Hematopoietic multipotent progenitor cell treated with erythropoietin and hydrocortisone succinate and interleukin-3 and kit ligand, for 17 days (in vitro differentiated cells): ENCODE data around the gene DDX25.

Experiments used
- DNase-seq: peaks from one replicate; pipeline ENCODE4 v3.0.0-alpha.2; 2015; ENCODE audit warnings: low spot score

Gene DDX25

GRCh38 chr11:125950696-125951651 is 46.7 kb downstream of the DDX25 start:
- no peak for DNase-seq

DNA sequence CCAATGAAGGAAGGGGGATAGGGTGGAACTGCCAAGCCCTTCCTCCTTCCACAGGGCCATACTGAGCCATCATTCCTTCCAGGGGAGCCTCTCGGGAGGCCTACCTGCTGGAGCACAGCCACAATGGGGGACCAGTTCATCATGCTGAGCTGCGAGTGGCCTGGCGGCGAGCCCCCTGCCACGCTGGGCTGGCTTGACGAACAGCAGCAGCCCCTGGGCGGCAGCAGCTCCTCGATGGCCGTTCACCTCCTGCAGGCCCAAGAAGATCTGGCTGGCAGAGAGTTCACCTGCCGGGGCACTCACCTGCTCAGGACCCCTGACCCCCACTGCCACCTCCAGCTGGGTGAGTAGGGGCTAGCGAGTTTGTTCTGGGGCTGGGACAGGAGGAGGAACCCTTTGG is 47.4 kb downstream of the DDX25 start:
- DNase-seq, result no peak

- no peak for DNase-seq
These were observed 48.3 kb downstream of the DDX25 start for GRCh38 chr11:125952559-125952958.

GRCh38 chr11:125952973-125953372 is 48.7 kb downstream of the DDX25 start:
- DNase-seq, result no peak

DNA sequence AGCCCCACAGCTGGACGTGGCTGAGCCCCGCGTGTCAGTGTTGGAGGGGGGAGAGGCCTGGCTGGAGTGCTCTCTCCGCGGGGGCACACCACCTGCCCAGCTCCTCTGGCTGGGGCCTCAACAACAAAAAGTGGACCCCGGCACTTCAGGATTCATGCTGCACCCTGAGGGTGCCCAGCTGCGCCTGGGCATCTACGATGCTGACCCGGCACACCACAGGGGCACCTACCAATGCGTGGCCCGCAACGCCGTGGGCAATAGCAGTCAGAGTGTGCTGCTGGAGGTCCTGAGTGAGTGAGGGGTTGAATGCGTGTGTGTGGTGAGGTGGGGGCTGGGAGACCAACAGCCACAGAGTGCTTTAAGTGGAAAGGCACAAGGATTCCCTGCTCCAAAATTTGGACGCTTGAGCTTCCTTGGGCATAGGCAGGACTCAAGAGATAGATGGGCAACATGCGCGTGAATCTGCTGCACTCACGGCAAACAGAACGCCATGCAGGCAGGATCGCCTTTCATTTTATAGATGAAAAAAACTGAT is 49.2 kb downstream of the DDX25 start:
- DNase-seq, result no peak

DNA sequence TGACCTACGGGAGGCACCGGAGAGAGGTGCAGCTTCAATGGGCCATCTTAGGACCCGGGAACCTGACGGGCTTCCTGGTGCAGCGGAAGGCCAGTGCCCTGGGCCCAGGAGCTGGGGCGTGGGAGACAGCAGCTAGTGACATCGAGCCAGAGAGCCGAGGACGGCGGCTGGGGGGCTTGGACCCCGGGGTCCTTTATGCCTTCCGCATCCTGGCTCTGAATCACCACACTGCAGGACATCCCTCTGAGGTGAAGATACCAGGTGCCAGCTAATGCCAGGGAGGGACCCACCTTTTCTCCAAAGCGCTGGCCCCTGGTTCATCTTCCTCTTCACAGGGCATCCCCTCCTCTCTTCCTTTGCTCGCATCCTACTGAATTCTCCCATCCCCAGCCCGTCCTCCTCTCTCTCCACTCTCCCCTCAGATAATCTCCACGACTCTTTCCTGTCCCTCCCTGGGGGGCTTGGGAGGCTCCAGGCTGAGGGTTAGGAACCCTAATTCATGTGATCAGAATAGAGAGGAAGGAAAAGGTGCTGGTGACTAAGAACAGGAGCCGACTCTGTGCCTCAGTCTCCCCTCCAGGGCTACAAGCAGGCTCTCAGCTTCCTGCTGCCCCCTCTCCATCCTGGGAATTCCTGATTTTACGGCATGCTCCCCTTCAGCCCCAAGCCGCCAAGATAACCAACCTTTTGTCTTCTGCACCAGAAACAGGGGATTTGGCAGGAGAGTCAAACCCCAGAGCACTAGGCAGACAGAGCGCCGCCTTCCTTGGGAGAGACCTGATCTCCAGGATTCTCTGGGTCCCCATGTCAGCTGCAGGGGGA is 50.0 kb downstream of the DDX25 start:
- DNase-seq, result no peak

- DNase-seq, result no peak
These were observed 50.8 kb downstream of the DDX25 start for GRCh38 chr11:125954945-125955640.

DNA sequence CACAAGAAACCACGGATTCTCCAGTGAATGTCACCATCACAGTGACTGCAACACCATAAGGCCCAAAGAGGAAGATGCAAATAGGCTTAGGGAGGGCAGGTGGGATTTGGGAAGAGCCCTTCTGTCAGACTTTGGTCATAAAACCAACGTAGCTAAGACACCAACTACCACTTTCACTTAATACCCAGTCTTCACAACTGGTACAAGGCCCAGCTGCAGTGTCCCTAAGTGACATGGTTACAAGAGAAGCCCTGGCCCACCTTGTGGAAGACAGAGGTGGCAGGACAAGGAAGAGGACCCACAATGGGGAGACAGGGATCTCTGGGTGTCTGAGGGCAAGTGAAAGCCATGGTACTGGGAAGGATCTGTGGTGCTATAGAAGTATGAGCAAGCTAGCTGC is 51.5 kb downstream of the DDX25 start:
- no peak for DNase-seq

GRCh38 chr11:125956391-125957134 is 52.3 kb downstream of the DDX25 start:
- DNase-seq, result no peak

- DNase-seq, result no peak
These were observed 53.5 kb downstream of the DDX25 start for GRCh38 chr11:125957618-125958332.

- no peak for DNase-seq
These were observed 54.6 kb downstream of the DDX25 start for GRCh38 chr11:125958872-125959400.

- DNase-seq, result no peak
These were observed 55.2 kb downstream of the DDX25 start for GRCh38 chr11:125959511-125959910.

DNA sequence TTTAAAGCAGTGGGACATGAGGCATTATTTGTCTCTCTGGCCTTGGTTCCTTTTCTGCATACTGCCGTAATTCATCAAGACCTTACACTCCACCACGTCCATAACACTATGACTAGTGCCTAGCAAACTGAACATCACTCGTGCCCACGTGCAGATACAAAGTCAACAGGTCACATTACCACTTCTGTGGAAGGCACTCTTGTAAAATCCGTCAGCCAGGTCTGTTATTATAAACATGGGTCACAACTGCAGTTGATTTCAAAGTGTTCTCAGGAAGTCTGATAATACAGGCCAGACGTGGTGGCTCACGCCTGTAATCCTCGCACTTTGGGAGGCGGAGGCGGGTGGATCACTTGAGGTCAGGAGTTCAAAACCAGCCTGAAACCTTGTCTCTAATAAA is 55.6 kb downstream of the DDX25 start:
- DNase-seq, result no peak

- no peak for DNase-seq
These were observed 56.5 kb downstream of the DDX25 start for GRCh38 chr11:125960771-125961170.

DNA sequence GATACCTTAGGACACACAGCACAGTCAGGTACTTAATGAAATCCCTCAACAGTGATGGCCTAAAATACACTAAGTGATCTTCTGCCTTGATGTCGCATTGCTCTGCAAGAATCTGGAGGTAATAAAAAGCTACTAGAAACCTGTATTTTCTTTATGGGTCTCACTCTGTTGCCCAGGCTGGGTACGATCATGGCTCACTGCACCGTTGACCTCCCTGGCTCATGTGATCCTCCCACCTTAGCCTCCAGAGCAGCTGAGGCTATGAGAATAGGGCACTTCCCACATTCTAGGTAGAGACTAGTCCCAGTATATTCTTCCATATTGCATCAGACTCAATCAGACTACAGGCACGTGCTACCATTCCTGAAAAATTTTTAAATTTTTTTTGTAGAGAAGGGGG is 63.2 kb downstream of the DDX25 start:
- no peak for DNase-seq

GRCh38 chr11:125968354-125968753 is 64.0 kb downstream of the DDX25 start:
- DNase-seq, result no peak

GRCh38 chr11:125971618-125972017 is 67.3 kb downstream of the DDX25 start:
- no peak for DNase-seq

GRCh38 chr11:125974284-125974683 is 70.0 kb downstream of the DDX25 start:
- no peak for DNase-seq

DNA sequence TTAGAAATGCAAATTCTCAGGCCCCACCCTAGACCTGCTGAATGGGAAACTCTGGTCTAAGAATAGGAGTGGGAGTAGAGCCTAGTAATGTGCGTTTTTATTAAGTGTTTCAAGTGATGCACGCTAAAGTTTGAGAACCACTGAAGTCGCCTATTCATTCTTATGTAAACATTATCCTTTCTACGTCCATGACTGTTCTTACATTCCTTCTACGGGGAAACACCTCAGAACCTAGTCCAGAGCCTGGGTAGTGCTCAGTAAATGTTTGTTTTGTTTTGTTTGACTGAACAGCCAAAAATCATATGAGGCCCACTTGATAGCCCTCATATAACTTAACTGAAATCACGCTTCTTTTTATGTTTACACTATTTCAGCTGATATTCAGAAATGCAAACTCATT is 71.3 kb downstream of the DDX25 start:
- no peak for DNase-seq

- no peak for DNase-seq
These were observed 71.8 kb downstream of the DDX25 start for GRCh38 chr11:125976156-125976555.

GRCh38 chr11:125977333-125977732 is 73.0 kb downstream of the DDX25 start:
- DNase-seq, result no peak
